Mesendoderm (in vitro differentiated cells): Measurements from ENCODE around the gene GHRL.

Experiments used
- DNase-seq: peaks from one replicate; pipeline ENCODE4 v3.0.0; 2013
- H2AK5ac ChIP-seq: 2 replicates; pipeline ENCODE4 v1.6.1; 2013; ENCODE audit warnings: low read length, inconsistent platforms
- H2BK120ac ChIP-seq: 2 replicates; pipeline ENCODE4 v1.6.1; 2013; ENCODE audit warnings: low read depth, mild to moderate bottlenecking, low read length, moderate library complexity, mixed read lengths
- H2BK15ac ChIP-seq: replicated peaks from 2 replicates; pipeline ENCODE4 v1.6.1; 2013; ENCODE audit warnings: low read depth, mild to moderate bottlenecking, moderate library complexity
- H2BK5ac ChIP-seq: 2 replicates; pipeline ENCODE4 v1.6.1; 2013; ENCODE audit warnings: low read length, inconsistent platforms
- H3K18ac ChIP-seq: 2 replicates; pipeline ENCODE4 v1.6.1; 2013; ENCODE audit warnings: mild to moderate bottlenecking, low read length, mixed read lengths
- H3K23ac ChIP-seq: one replicate; pipeline ENCODE4 v1.6.1; 2013; ENCODE audit warnings: low read length
- H3K27ac ChIP-seq: 2 replicates; pipeline ENCODE4 v1.5.1; 2013; ENCODE audit warnings: low read depth, mild to moderate bottlenecking, inconsistent platforms, low read length, moderate library complexity
- H3K27me3 ChIP-seq: 2 replicates; pipeline ENCODE4 v1.6.1; 2013; ENCODE audit warnings: low read length, control low read depth, mild to moderate bottlenecking, inconsistent platforms; ENCODE audit not compliant: insufficient read depth, poor library complexity
- H3K36me3 ChIP-seq: 2 replicates; pipeline ENCODE4 v1.6.1; 2013; ENCODE audit warnings: low read length, inconsistent platforms; ENCODE audit not compliant: control insufficient read depth, insufficient read depth
- H3K4ac ChIP-seq: one replicate; pipeline ENCODE4 v1.6.1; 2013; ENCODE audit warnings: low read depth, mild to moderate bottlenecking, low read length, moderate library complexity
- H3K4me1 ChIP-seq: 2 replicates; pipeline ENCODE4 v1.6.1; 2013; ENCODE audit warnings: low read depth, low read length, inconsistent platforms; ENCODE audit not compliant: control insufficient read depth
- H3K4me2 ChIP-seq: 2 replicates; pipeline ENCODE4 v1.6.1; 2013; ENCODE audit warnings: low read length
- H3K4me3 ChIP-seq: 2 replicates; pipeline ENCODE4 v1.5.1; 2013; ENCODE audit warnings: mild to moderate bottlenecking, low read length
- H3K56ac ChIP-seq: one replicate; pipeline ENCODE4 v1.6.1; 2013; ENCODE audit warnings: low read length
- H3K79me1 ChIP-seq: 2 replicates; pipeline ENCODE4 v1.6.1; 2013; ENCODE audit warnings: low read length, inconsistent platforms
- H3K79me2 ChIP-seq: 2 replicates; pipeline ENCODE4 v1.6.1; 2013; ENCODE audit warnings: mild to moderate bottlenecking, low read length; ENCODE audit not compliant: control insufficient read depth, insufficient read depth
- H3K9ac ChIP-seq: 2 replicates; pipeline ENCODE4 v1.6.1; 2013; ENCODE audit warnings: low read length, inconsistent platforms
- H4K5ac ChIP-seq: one replicate; pipeline ENCODE4 v1.6.1; 2013; ENCODE audit warnings: low read length
- H4K8ac ChIP-seq: one replicate; pipeline ENCODE4 v1.6.1; 2013; ENCODE audit warnings: low read depth, mild to moderate bottlenecking, control low read depth, low read length, moderate library complexity
- WGBS: extraction: QIAGEN DNeasy Blood & Tissue Kit; methylation state at CpG from one replicate; pipeline ENCODE4 v1.1.7; 2013; ENCODE audit warnings: low lambda C conversion rate, missing lambda C conversion rate; ENCODE audit not compliant: insufficient coverage; ENCODE audit errors: extremely low coverage; 5-methylcytosine and 5-hydroxymethylcytosine counted together

GHRL gene

GRCh38 chr3:10288575-10288960, 4.2 kb downstream of the GHRL start:
- Histone ChIP-seq H3K4ac (no peak overlapping the region), H4K8ac (no peak overlapping the region), H3K4me2 (no peak overlapping the region), H4K5ac (no peak overlapping the region), H3K79me2 (no peaks in the 10 kb centered on the region), H3K27ac (no peak overlapping the region), H2AK5ac (no peak overlapping the region), H3K4me3 (no peak overlapping the region), H3K4me1 (peaks cover 7% of the 10 kb centered on the region), H3K56ac (no peak overlapping the region), H3K79me1 (no peaks in the 10 kb centered on the region), H3K18ac (no peak overlapping the region), H2BK120ac (no peak overlapping the region), H3K27me3 (no peaks in the 10 kb centered on the region), H2BK15ac (no peak overlapping the region), H2BK5ac (no peak overlapping the region), H3K9ac (no peak overlapping the region), H3K23ac (no peak overlapping the region), H3K36me3 (no peaks in the 10 kb centered on the region)
- no CpG with 5 or more reads among the region's 11 CpGs for WGBS
- DNase-seq, result no peak

GRCh38 chr3:10287936-10288574, 4.7 kb downstream of the GHRL start:
- H3K36me3 ChIP-seq, result no peaks in the 10 kb centered on the region
- no peaks in the 10 kb centered on the region for H3K79me1 ChIP-seq
- no peak overlapping the region for H3K23ac ChIP-seq
- H3K4ac ChIP-seq, result no peak overlapping the region
- no peaks in the 10 kb centered on the region for H3K79me2 ChIP-seq
- no peak overlapping the region for H2BK5ac ChIP-seq
- DNase-seq, result no peak
- no peak overlapping the region for H3K9ac ChIP-seq
- no peak overlapping the region for H4K5ac ChIP-seq
- no peak overlapping the region for H2BK120ac ChIP-seq
- H3K4me2 ChIP-seq, result no peak overlapping the region
- H3K56ac ChIP-seq, result no peak overlapping the region
- WGBS, result no CpG with 5 or more reads among the region's 12 CpGs
- H3K27me3 ChIP-seq, result no peaks in the 10 kb centered on the region
- H4K8ac ChIP-seq, result no peak overlapping the region
- no peak overlapping the region for H3K27ac ChIP-seq
- H3K18ac ChIP-seq, result no peak overlapping the region
- no peak overlapping the region for H3K4me3 ChIP-seq
- no peak overlapping the region for H2AK5ac ChIP-seq
- no peak overlapping the region for H2BK15ac ChIP-seq
- peaks cover 7% of the 10 kb centered on the region for H3K4me1 ChIP-seq

GRCh38 chr3:10286596-10287295, 6.0 kb downstream of the GHRL start:
- no peaks in the 10 kb centered on the region for H3K79me1 ChIP-seq
- WGBS, result no CpG with 5 or more reads among the region's 2 CpGs
- no peak overlapping the region for H3K4me2 ChIP-seq
- no peaks in the 10 kb centered on the region for H3K79me2 ChIP-seq
- H3K9ac ChIP-seq, result peak overlapping the region; percentile 30
- H3K4me1 ChIP-seq, result peaks cover 7% of the 10 kb centered on the region
- no peak overlapping the region for H3K23ac ChIP-seq
- H3K27ac ChIP-seq, result no peak overlapping the region
- no peaks in the 10 kb centered on the region for H3K27me3 ChIP-seq
- DNase-seq, result peak; percentile 95
- no peak overlapping the region for H3K18ac ChIP-seq
- no peak overlapping the region for H3K4ac ChIP-seq
- no peak overlapping the region for H4K8ac ChIP-seq
- no peak overlapping the region for H2BK15ac ChIP-seq
- H3K4me3 ChIP-seq, result no peak overlapping the region
- H4K5ac ChIP-seq, result no peak overlapping the region
- no peak overlapping the region for H2AK5ac ChIP-seq
- no peak overlapping the region for H2BK120ac ChIP-seq
- H2BK5ac ChIP-seq, result no peak overlapping the region
- H3K56ac ChIP-seq, result peak overlapping the region; percentile 44
- no peaks in the 10 kb centered on the region for H3K36me3 ChIP-seq

- H3K36me3 ChIP-seq, result no peaks in the 10 kb centered on the region
- DNase-seq, result no peak
- no peaks in the 10 kb centered on the region for H3K79me1 ChIP-seq
- peaks cover 7% of the 10 kb centered on the region for H3K4me1 ChIP-seq
- H3K79me2 ChIP-seq, result no peaks in the 10 kb centered on the region
- no peak overlapping the region for H3K27ac ChIP-seq
- H3K18ac ChIP-seq, result no peak overlapping the region
- H4K8ac ChIP-seq, result no peak overlapping the region
- H2AK5ac ChIP-seq, result no peak overlapping the region
- no peaks in the 10 kb centered on the region for H3K27me3 ChIP-seq
- H3K4ac ChIP-seq, result no peak overlapping the region
- no CpG with 5 or more reads among the region's 5 CpGs for WGBS
- no peak overlapping the region for H2BK15ac ChIP-seq
- no peak overlapping the region for H3K9ac ChIP-seq
- H2BK120ac ChIP-seq, result no peak overlapping the region
- H2BK5ac ChIP-seq, result no peak overlapping the region
- no peak overlapping the region for H3K4me2 ChIP-seq
- H3K4me3 ChIP-seq, result no peak overlapping the region
- H4K5ac ChIP-seq, result no peak overlapping the region
- H3K23ac ChIP-seq, result no peak overlapping the region
- no peak overlapping the region for H3K56ac ChIP-seq
These were observed 6.6 kb downstream of the GHRL start for GRCh38 chr3:10286133-10286524.

GRCh38 chr3:10285272-10286132, 7.2 kb downstream of the GHRL start:
- H3K27ac ChIP-seq, result no peak overlapping the region
- no peak overlapping the region for H3K4me3 ChIP-seq

More at GRCh38 chr3:10285272-10286132, 7.2 kb downstream of the GHRL start:
- H3K4me1 ChIP-seq, result peaks cover 7% of the 10 kb centered on the region
- H3K36me3 ChIP-seq, result no peaks in the 10 kb centered on the region
- no peaks in the 10 kb centered on the region for H3K79me2 ChIP-seq
- no peaks in the 10 kb centered on the region for H3K27me3 ChIP-seq
- H2BK15ac ChIP-seq, result no peak overlapping the region
- H3K4me2 ChIP-seq, result no peak overlapping the region
- no peak overlapping the region for H3K9ac ChIP-seq
- no peaks in the 10 kb centered on the region for H3K79me1 ChIP-seq
- H2AK5ac ChIP-seq, result no peak overlapping the region
- H4K8ac ChIP-seq, result no peak overlapping the region
- DNase-seq, result no peak
- H2BK120ac ChIP-seq, result no peak overlapping the region
- H3K18ac ChIP-seq, result no peak overlapping the region
- no peak overlapping the region for H2BK5ac ChIP-seq
- no peak overlapping the region for H3K56ac ChIP-seq
- no peak overlapping the region for H3K23ac ChIP-seq
- H4K5ac ChIP-seq, result no peak overlapping the region
- H3K4ac ChIP-seq, result no peak overlapping the region
- WGBS, result no CpG with 5 or more reads among the region's 12 CpGs
